GM18505 (cell line): Measurements from ENCODE around the gene ZNF497.
"Not testable (repeated sequence)": the region's sequence is repeated elsewhere in the genome, so short reads cannot be mapped to it uniquely, and the experiment has no call there.

Experiments used
- ATAC-seq: cut with Tn5 transposase; IDR thresholded peaks from one replicate; pipeline ENCODE4 v1.9.1; 2021; ENCODE audit not compliant: unreplicated experiment
- POLR2A ChIP-seq: IDR thresholded peaks from 4 replicates; pipeline ENCODE4 v1.6.1; 2011; ENCODE audit warnings: borderline replicate concordance; ENCODE audit not compliant: insufficient read depth, insufficient read length; ENCODE audit errors: extremely low read depth

The ZNF497 gene

GRCh38 chr19:58352760-58353671 is 9.5 kb downstream of the ZNF497 start, which contains the start of gene A1BG:
Gene A1BG, minus strand, starts transcription at chr19:58353492. Its CDS starts 55 bp downstream, at chr19:58353437.
- ATAC-seq = no peak

GRCh38 chr19:58351990-58352755 is 10.4 kb downstream of the ZNF497 start:
- TF ChIP-seq POLR2A = no peak

More at GRCh38 chr19:58352760-58353671, 9.5 kb downstream of the ZNF497 start, which contains the start of gene A1BG:
- TF ChIP-seq POLR2A = no peak

GRCh38 chr19:58351558-58351878 is 11.0 kb downstream of the ZNF497 start:
- TF ChIP-seq POLR2A = no peak
- no peak for ATAC-seq

More at GRCh38 chr19:58351990-58352755, 10.4 kb downstream of the ZNF497 start:
- ATAC-seq = no peak

GRCh38 chr19:58350871-58351557 is 11.5 kb downstream of the ZNF497 start:
- no peak for ATAC-seq
- TF ChIP-seq POLR2A = no peak

- ATAC-seq = no peak
These were observed 12.3 kb downstream of the ZNF497 start for GRCh38 chr19:58350001-58350861.

GRCh38 chr19:58349590-58349989 is 13.0 kb downstream of the ZNF497 start:
- TF ChIP-seq POLR2A = no peak
- no peak for ATAC-seq

More at GRCh38 chr19:58350001-58350861, 12.3 kb downstream of the ZNF497 start:
- TF ChIP-seq POLR2A = no peak

GRCh38 chr19:58348080-58348479 is 14.5 kb downstream of the ZNF497 start:
- ATAC-seq = not testable (repeated sequence)

- TF ChIP-seq POLR2A = peak; percentile 68
- ATAC-seq = peak; percentile 81
These were observed 15.3 kb downstream of the ZNF497 start for GRCh38 chr19:58346961-58347929.

GRCh38 chr19:58345558-58345957 is 17.0 kb downstream of the ZNF497 start:
- no peak for TF ChIP-seq POLR2A
- ATAC-seq = no peak

- TF ChIP-seq POLR2A = no peak
- ATAC-seq = no peak
These were observed 23.6 kb downstream of the ZNF497 start for GRCh38 chr19:58338825-58339558.

- no peak for ATAC-seq
- no peak for TF ChIP-seq POLR2A
These were observed 24.2 kb downstream of the ZNF497 start for GRCh38 chr19:58338336-58338735.
